OCI-LY3 (cell line): ENCODE measurements around the gene BRF1.

Experiments
- H2AFZ ChIP-seq: fragments of 200-600, 300-600 bp; shearing (Covaris generic); 2 replicates; pipeline ENCODE4 v1.6.0; 2014; ENCODE audit warnings: antibody characterized with exemption, low read depth, low read length
- H3K27ac ChIP-seq: fragments of 200-600, 300-600 bp; sonication (generic); 2 replicates; pipeline ENCODE4 v1.5.1; 2014; ENCODE audit warnings: mild to moderate bottlenecking, low read length, moderate library complexity, mixed read lengths
- H3K27me3 ChIP-seq: fragments of 200-600, 300-600 bp; sonication (generic); 2 replicates; pipeline ENCODE4 v1.6.1; 2014; ENCODE audit warnings: low read depth, low read length, mixed read lengths
- H3K36me3 ChIP-seq: fragments of 200-600, 300-600 bp; sonication (generic); replicated peaks from 2 replicates; pipeline ENCODE3; 2014; ENCODE audit warnings: low read depth, low read length, mixed read lengths
- H3K4me1 ChIP-seq: fragments of 300-600, 200-600 bp; sonication (generic); 2 replicates; pipeline ENCODE4 v1.6.1; 2014; ENCODE audit warnings: low read length, mixed read lengths
- H3K4me2 ChIP-seq: fragments of 200-600, 300-600 bp; sonication (generic); 2 replicates; pipeline ENCODE4 v1.6.1; 2014; ENCODE audit warnings: low read length, mixed read lengths
- H3K4me3 ChIP-seq: fragments of 300-600, 200-600 bp; sonication (generic); 2 replicates; pipeline ENCODE4 v1.5.1; 2014; ENCODE audit warnings: antibody characterized with exemption, mild to moderate bottlenecking, low read length, moderate library complexity
- H3K79me2 ChIP-seq: fragments of 300-600, 200-600 bp; shearing (Covaris generic); 2 replicates; pipeline ENCODE4 v1.6.1; 2014; ENCODE audit warnings: mild to moderate bottlenecking, low read length, mixed read lengths
- H3K9ac ChIP-seq: fragments of 300-600, 200-600 bp; shearing (Covaris generic); 2 replicates; pipeline ENCODE4 v1.6.0; 2014; ENCODE audit warnings: mild to moderate bottlenecking, low read length, moderate library complexity
- H3K9me3 ChIP-seq: fragments of 200-600, 300-600 bp; shearing (Covaris generic); 2 replicates; pipeline ENCODE4 v1.6.1; 2014; ENCODE audit warnings: low read length, mixed read lengths; ENCODE audit not compliant: insufficient read depth
- H4K20me1 ChIP-seq: fragments of 200-600, 300-600 bp; sonication (generic); 2 replicates; pipeline ENCODE4 v1.6.1; 2016; ENCODE audit warnings: low read length, mixed read lengths; ENCODE audit not compliant: insufficient read depth
- EZH2phosphoT487 ChIP-seq: fragments of 200-600 bp; shearing (Covaris generic); IDR thresholded peaks from 2 replicates; pipeline ENCODE4 v1.6.1; 2018; ENCODE audit warnings: antibody characterized with exemption, mixed run types, low read depth
- TF ChIP-seq, protein P1 (sequence below): fragments of 200-600, 300-600 bp; sonication (generic); IDR thresholded peaks from 2 replicates; pipeline ENCODE4 v1.5.1; 2014; ENCODE audit warnings: antibody characterized with exemption, low read length, low read depth

Gene BRF1

DNA sequence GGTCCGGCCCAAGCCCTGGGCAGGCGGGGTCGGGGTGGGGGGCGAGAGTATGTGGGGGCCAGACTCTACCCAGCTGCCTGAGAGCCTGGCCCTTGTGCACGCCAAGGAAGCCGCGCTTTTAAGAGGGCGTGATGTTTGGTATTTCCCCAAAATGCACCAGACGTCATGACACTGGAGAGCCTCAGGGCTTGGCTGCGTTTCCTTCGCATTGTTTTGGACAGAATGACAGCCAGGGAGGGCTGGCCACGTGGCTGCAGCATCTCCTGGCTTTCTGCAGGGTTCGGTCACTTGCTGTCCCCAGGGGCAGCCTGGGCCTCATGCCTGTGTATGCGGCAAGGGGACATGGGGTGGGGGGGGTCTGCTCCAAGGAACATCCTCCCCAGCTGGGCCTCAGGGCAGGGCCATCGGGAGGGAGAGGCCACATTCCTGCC is 103.6 kb downstream of the BRF1 start:
- Histone ChIP-seq H3K27ac (no peak overlapping the region), H3K9ac (no peak overlapping the region), H3K4me3 (no peak overlapping the region), H3K36me3 (no peaks in the 10 kb centered on the region), H3K27me3 (peaks cover 24% of the 10 kb centered on the region), H2AFZ (no peak overlapping the region), H3K4me1 (no peaks in the 10 kb centered on the region), H4K20me1 (no peaks in the 10 kb centered on the region), H3K4me2 (no peak overlapping the region), H3K9me3 (no peaks in the 10 kb centered on the region), H3K79me2 (no peaks in the 10 kb centered on the region)
- no peak for TF ChIP-seq EZH2phosphoT487
- TF ChIP-seq, protein P1, sequence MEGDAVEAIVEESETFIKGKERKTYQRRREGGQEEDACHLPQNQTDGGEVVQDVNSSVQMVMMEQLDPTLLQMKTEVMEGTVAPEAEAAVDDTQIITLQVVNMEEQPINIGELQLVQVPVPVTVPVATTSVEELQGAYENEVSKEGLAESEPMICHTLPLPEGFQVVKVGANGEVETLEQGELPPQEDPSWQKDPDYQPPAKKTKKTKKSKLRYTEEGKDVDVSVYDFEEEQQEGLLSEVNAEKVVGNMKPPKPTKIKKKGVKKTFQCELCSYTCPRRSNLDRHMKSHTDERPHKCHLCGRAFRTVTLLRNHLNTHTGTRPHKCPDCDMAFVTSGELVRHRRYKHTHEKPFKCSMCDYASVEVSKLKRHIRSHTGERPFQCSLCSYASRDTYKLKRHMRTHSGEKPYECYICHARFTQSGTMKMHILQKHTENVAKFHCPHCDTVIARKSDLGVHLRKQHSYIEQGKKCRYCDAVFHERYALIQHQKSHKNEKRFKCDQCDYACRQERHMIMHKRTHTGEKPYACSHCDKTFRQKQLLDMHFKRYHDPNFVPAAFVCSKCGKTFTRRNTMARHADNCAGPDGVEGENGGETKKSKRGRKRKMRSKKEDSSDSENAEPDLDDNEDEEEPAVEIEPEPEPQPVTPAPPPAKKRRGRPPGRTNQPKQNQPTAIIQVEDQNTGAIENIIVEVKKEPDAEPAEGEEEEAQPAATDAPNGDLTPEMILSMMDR = no peak

- TF ChIP-seq, protein P1 = no peak
- no peak for TF ChIP-seq EZH2phosphoT487
- Histone ChIP-seq H3K9me3 (no peaks in the 10 kb centered on the region), H3K27ac (no peak overlapping the region), H3K79me2 (no peaks in the 10 kb centered on the region), H3K27me3 (peaks cover 16% of the 10 kb centered on the region), H3K9ac (no peak overlapping the region), H3K36me3 (no peaks in the 10 kb centered on the region), H3K4me1 (no peaks in the 10 kb centered on the region), H3K4me3 (no peak overlapping the region), H2AFZ (no peak overlapping the region), H4K20me1 (no peaks in the 10 kb centered on the region), H3K4me2 (no peak overlapping the region)
These were observed 104.4 kb downstream of the BRF1 start for GRCh38 chr14:105196265-105196960.

DNA sequence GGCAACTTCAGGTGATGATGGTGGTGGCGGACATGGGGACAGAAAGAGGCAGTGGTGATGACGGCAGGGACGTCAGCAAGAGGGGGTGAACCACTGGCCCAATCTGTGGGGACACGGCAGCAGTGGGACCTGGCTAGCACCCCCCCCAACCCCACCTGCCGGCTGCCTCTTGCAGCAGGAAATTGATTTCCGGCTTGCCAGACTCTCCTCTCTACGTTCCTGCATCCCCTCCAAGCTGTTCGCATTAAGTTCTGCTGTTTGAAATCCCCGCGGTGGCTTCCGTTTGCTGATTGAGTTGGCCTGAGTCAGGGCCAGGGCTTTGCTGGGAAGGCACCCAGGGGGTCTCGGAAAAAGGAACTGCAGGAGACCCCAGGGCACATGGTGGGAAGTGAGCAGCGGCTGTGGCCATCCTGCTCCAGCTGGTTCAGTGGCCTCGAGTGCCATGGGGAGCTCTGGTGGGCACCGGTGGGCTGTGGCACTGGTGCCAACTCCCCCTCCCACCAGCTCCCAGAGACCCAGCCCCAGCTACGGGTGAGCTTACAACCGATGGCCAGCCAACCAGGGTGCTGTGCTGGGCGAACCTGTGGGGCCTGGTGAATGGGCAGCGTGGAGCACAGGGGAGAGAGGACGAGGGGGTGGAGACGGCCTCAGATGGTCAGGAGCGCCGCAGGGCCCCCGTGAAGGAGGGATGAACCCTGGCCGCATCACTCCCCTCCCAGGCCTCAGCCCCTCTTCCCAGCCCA is 105.1 kb downstream of the BRF1 start:
- peaks cover 16% of the 10 kb centered on the region for H3K27me3 ChIP-seq
- H2AFZ ChIP-seq = no peak overlapping the region
- no peaks in the 10 kb centered on the region for H3K9me3 ChIP-seq
- TF ChIP-seq, protein P1 = no peak
- no peak for TF ChIP-seq EZH2phosphoT487
- H4K20me1 ChIP-seq = no peaks in the 10 kb centered on the region
- no peak overlapping the region for H3K27ac ChIP-seq
- H3K36me3 ChIP-seq = no peaks in the 10 kb centered on the region
- H3K4me3 ChIP-seq = no peak overlapping the region
- no peaks in the 10 kb centered on the region for H3K79me2 ChIP-seq
- no peak overlapping the region for H3K4me2 ChIP-seq
- no peak overlapping the region for H3K9ac ChIP-seq
- no peaks in the 10 kb centered on the region for H3K4me1 ChIP-seq

DNA sequence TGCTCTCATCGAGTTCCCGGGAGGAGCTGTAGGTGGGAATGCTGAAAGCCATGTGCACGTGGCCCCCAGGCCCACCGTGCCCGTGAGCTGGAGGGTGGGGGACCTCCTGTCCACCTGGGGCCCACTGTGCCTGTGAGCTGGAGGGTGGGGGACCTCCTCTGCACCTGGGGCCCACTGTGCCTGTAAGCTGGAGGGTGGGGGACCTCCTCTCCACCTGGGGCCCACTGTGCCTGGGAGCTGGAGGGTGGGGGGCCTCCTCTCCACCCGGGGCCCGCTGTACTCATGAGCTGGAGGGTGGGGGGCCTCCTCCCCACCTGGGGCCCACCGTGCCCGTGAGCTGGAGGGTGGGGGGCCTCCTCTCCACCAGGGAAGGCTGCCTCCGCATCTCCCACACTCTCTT is 105.8 kb downstream of the BRF1 start:
- no peak overlapping the region for H3K9ac ChIP-seq
- no peaks in the 10 kb centered on the region for H3K36me3 ChIP-seq
- no peaks in the 10 kb centered on the region for H3K4me1 ChIP-seq
- no peaks in the 10 kb centered on the region for H3K79me2 ChIP-seq
- H3K27ac ChIP-seq = no peak overlapping the region
- no peak overlapping the region for H3K4me2 ChIP-seq
- H4K20me1 ChIP-seq = no peaks in the 10 kb centered on the region
- H2AFZ ChIP-seq = no peak overlapping the region
- TF ChIP-seq, protein P1 = no peak
- H3K4me3 ChIP-seq = no peak overlapping the region
- H3K9me3 ChIP-seq = no peaks in the 10 kb centered on the region
- H3K27me3 ChIP-seq = peaks cover 16% of the 10 kb centered on the region
